OCI-M2 (cell line): ENCODE results near the gene NKX2-3.

Source experiments
- DNase-seq: peaks from one replicate; lab custom pipeline; 2025; ENCODE audit not compliant: unreplicated experiment; lab: John Stamatoyannopoulos, UW

NKX2-3 gene

GRCh38 chr10:99525897-99526296, 6.8 kb upstream of the NKX2-3 start:
- no peak for DNase-seq

GRCh38 chr10:99526861-99527504, 5.8 kb upstream of the NKX2-3 start:
- no peak for DNase-seq

GRCh38 chr10:99527526-99528493, 4.9 kb upstream of the NKX2-3 start:
- no peak for DNase-seq

- no peak for DNase-seq
Measured at GRCh38 chr10:99528494-99529441, 4.0 kb upstream of the NKX2-3 start.

GRCh38 chr10:99529591-99530107, 3.1 kb upstream of the NKX2-3 start:
- DNase-seq = no peak

GRCh38 chr10:99530108-99531025, 2.4 kb upstream of the NKX2-3 start:
- no peak for DNase-seq

GRCh38 chr10:99531026-99531695, 1.6 kb upstream of the NKX2-3 start:
- DNase-seq = no peak

GRCh38 chr10:99531696-99532593, 797 bp upstream of the NKX2-3 start:
- DNase-seq = no peak

- no peak for DNase-seq
Measured at GRCh38 chr10:99533496-99534449, 1.0 kb downstream of the NKX2-3 start.

GRCh38 chr10:99534450-99534938, 1.8 kb downstream of the NKX2-3 start:
- DNase-seq = no peak

- no peak for DNase-seq
Measured at GRCh38 chr10:99534939-99535763, 2.4 kb downstream of the NKX2-3 start.

GRCh38 chr10:99535764-99536337, 3.1 kb downstream of the NKX2-3 start:
- DNase-seq = no peak

GRCh38 chr10:99536338-99537085, 3.8 kb downstream of the NKX2-3 start:
- DNase-seq = no peak

GRCh38 chr10:99537086-99537988, 4.6 kb downstream of the NKX2-3 start:
- DNase-seq = no peak
